Smooth muscle cell (in vitro differentiated cells): ENCODE measurements around the gene TMEM163. TPM values are rescaled to one million over a fixed set of nuclear protein-coding genes. Genes with fewer than 3 reads are reported as not detected.

Experiments
- DNase-seq: peaks from one replicate; lab custom pipeline; 2025; ENCODE audit not compliant: unreplicated experiment; lab: John Stamatoyannopoulos, UW
- H2AFZ ChIP-seq: fragments of 200-600 bp; sonication (generic); 2 replicates; pipeline ENCODE4 v1.6.0; 2016; ENCODE audit warnings: antibody characterized with exemption, low read depth, mild to moderate bottlenecking
- H3F3A ChIP-seq: fragments of 200-600 bp; sonication (generic); 2 replicates; pipeline ENCODE4 v1.6.0; 2017; ENCODE audit warnings: antibody characterized with exemption, low read depth
- H3K27ac ChIP-seq: fragments of 200-600 bp; sonication (generic); 2 replicates; pipeline ENCODE4 v1.5.1; 2016; ENCODE audit warnings: low read depth, mild to moderate bottlenecking
- H3K27me3 ChIP-seq: fragments of 200-600 bp; sonication (generic); 2 replicates; pipeline ENCODE4 v1.6.1; 2016; ENCODE audit warnings: low read depth, mild to moderate bottlenecking
- H3K36me3 ChIP-seq: fragments of 200-600 bp; sonication (generic); 2 replicates; pipeline ENCODE4 v1.5.1; 2016; ENCODE audit warnings: low read depth
- H3K4me1 ChIP-seq: fragments of 200-600 bp; sonication (generic); 2 replicates; pipeline ENCODE4 v1.5.1; 2016; ENCODE audit warnings: low read depth
- H3K4me2 ChIP-seq: fragments of 200-600 bp; sonication (generic); 2 replicates; pipeline ENCODE4 v1.6.0; 2016; ENCODE audit warnings: mild to moderate bottlenecking
- H3K4me3 ChIP-seq: fragments of 200-600 bp; sonication (generic); 2 replicates; pipeline ENCODE4 v1.5.1; 2016; ENCODE audit warnings: mild to moderate bottlenecking
- H3K79me2 ChIP-seq: fragments of 200-600 bp; sonication (generic); 2 replicates; pipeline ENCODE4 v1.6.0; 2016; ENCODE audit warnings: low read depth, mild to moderate bottlenecking
- H3K9ac ChIP-seq: fragments of 200-600 bp; sonication (generic); 2 replicates; pipeline ENCODE4 v1.6.0; 2016; ENCODE audit warnings: low read depth
- H3K9me3 ChIP-seq: fragments of 200-600 bp; sonication (generic); replicated peaks from 2 replicates; pipeline ENCODE4 v1.5.1; 2016; ENCODE audit warnings: low read depth
- H4K20me1 ChIP-seq: fragments of 200-600 bp; sonication (generic); 2 replicates; pipeline ENCODE4 v1.6.0; 2016; ENCODE audit warnings: low read depth
- WGBS: methylation state at CpG from one replicate; pipeline ENCODE4 v1.1.7; 2016; ENCODE audit warnings: low lambda C conversion rate; 5-methylcytosine and 5-hydroxymethylcytosine counted together
- polyA plus RNA-seq: library from polyadenylated mRNA; unstranded; fragments of >200 nt; fragmentation: Nextera tagmentation; extraction: Ambion mirVana; gene quantifications from 2 replicates; pipeline ENCODE4 v1.2.1, GENCODE V29; 2016
- total RNA-seq: library from RNA; depleted of rRNA; stranded (reverse); fragments of >200 nt; gene quantifications from 2 replicates; pipeline ENCODE4 v1.2.3, GENCODE V29; 2014
- TF ChIP-seq, protein P1 (sequence below): fragments of 200-600 bp; sonication (generic); IDR thresholded peaks from 2 replicates; pipeline ENCODE4 v1.5.1; 2017; ENCODE audit warnings: borderline replicate concordance, mild to moderate bottlenecking, antibody characterized with exemption; ENCODE audit not compliant: insufficient read depth, poor library complexity, severe bottlenecking

TMEM163 gene
- total and polyA plus RNA-seq, 2 experiments from 2014 or later = 0.31 TPM; not detected in 1

GRCh38 chr2:134522496-134523455 lies 196.0 kb downstream of the TMEM163 start:
- Histone ChIP-seq H3K4me2 (no peak overlapping the region), H3K27ac (no peak overlapping the region), H3K9ac (no peak overlapping the region), H3K79me2 (no peaks in the 10 kb centered on the region), H3F3A (no peaks in the 10 kb centered on the region), H3K27me3 (peaks cover 39% of the 10 kb centered on the region), H3K4me1 (peaks cover 7% of the 10 kb centered on the region), H3K36me3 (no peaks in the 10 kb centered on the region), H3K4me3 (no peak overlapping the region), H4K20me1 (no peaks in the 10 kb centered on the region), H2AFZ (no peak overlapping the region), H3K9me3 (no peaks in the 10 kb centered on the region)
- TF ChIP-seq, protein P1, sequence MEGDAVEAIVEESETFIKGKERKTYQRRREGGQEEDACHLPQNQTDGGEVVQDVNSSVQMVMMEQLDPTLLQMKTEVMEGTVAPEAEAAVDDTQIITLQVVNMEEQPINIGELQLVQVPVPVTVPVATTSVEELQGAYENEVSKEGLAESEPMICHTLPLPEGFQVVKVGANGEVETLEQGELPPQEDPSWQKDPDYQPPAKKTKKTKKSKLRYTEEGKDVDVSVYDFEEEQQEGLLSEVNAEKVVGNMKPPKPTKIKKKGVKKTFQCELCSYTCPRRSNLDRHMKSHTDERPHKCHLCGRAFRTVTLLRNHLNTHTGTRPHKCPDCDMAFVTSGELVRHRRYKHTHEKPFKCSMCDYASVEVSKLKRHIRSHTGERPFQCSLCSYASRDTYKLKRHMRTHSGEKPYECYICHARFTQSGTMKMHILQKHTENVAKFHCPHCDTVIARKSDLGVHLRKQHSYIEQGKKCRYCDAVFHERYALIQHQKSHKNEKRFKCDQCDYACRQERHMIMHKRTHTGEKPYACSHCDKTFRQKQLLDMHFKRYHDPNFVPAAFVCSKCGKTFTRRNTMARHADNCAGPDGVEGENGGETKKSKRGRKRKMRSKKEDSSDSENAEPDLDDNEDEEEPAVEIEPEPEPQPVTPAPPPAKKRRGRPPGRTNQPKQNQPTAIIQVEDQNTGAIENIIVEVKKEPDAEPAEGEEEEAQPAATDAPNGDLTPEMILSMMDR = no peak
- DNase-seq = no peak
- WGBS = 82% methylated on average over 13 of the region's 13 CpGs

- 84% methylated on average over 2 of the region's 2 CpGs for WGBS
- TF ChIP-seq, protein P1 = no peak
Measured at GRCh38 chr2:134518101-134518500, 200.7 kb downstream of the TMEM163 start.

DNA sequence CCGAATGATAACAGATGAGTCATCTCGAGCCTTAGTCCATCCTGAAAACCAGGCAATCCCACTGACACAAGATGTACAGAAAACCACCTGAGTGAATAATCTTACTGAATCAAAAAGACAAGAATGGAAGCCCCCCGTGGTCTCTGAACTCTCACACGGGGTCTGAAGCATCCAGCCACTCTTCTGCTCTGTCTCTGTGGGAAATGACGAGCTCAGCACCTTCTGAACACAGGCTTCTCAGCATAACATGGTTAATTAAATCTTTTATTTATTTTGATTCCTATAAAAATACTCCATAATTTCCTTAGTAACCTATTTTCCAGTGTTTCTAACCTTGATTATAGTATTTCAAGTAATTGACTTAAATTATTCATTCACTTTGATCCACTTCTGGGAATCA lies 203.7 kb downstream of the TMEM163 start:
- no peaks in the 10 kb centered on the region for H4K20me1 ChIP-seq
- H3K36me3 ChIP-seq = no peaks in the 10 kb centered on the region
- peaks cover 5% of the 10 kb centered on the region for H3K27me3 ChIP-seq
- H3K27ac ChIP-seq = no peak overlapping the region
- H3K4me1 ChIP-seq = no peaks in the 10 kb centered on the region
- no peak for DNase-seq
- H3K79me2 ChIP-seq = no peaks in the 10 kb centered on the region
- TF ChIP-seq, protein P1 = no peak
- no peaks in the 10 kb centered on the region for H3K9me3 ChIP-seq
- no peak overlapping the region for H3K9ac ChIP-seq
- H3K4me3 ChIP-seq = no peak overlapping the region
- H2AFZ ChIP-seq = no peak overlapping the region
- 81% methylated on average over 5 of the region's 5 CpGs for WGBS
- no peak overlapping the region for H3K4me2 ChIP-seq
- H3F3A ChIP-seq = no peaks in the 10 kb centered on the region

More at GRCh38 chr2:134518101-134518500, 200.7 kb downstream of the TMEM163 start:
- no peaks in the 10 kb centered on the region for H4K20me1 ChIP-seq
- H3K27me3 ChIP-seq = peaks cover 25% of the 10 kb centered on the region
- H3K4me2 ChIP-seq = no peak overlapping the region
- no peaks in the 10 kb centered on the region for H3K36me3 ChIP-seq
- no peak for DNase-seq
- H3F3A ChIP-seq = no peaks in the 10 kb centered on the region
- no peaks in the 10 kb centered on the region for H3K4me1 ChIP-seq
- H3K4me3 ChIP-seq = no peak overlapping the region
- H3K9ac ChIP-seq = no peak overlapping the region
- H2AFZ ChIP-seq = no peak overlapping the region
- no peaks in the 10 kb centered on the region for H3K9me3 ChIP-seq
- no peak overlapping the region for H3K27ac ChIP-seq
- no peaks in the 10 kb centered on the region for H3K79me2 ChIP-seq

GRCh38 chr2:134513465-134513804 lies 205.4 kb downstream of the TMEM163 start:
- H3K9me3 ChIP-seq = no peaks in the 10 kb centered on the region
- TF ChIP-seq, protein P1 = no peak
- H3K36me3 ChIP-seq = no peaks in the 10 kb centered on the region
- no peak for DNase-seq
- no peak overlapping the region for H3K9ac ChIP-seq
- H4K20me1 ChIP-seq = no peaks in the 10 kb centered on the region
- H3K27ac ChIP-seq = no peak overlapping the region
- no peak overlapping the region for H3K4me2 ChIP-seq
- 53% methylated on average over 5 of the region's 5 CpGs for WGBS
- peaks cover 5% of the 10 kb centered on the region for H3K27me3 ChIP-seq
- no peaks in the 10 kb centered on the region for H3K4me1 ChIP-seq
- H3K4me3 ChIP-seq = no peak overlapping the region
- no peaks in the 10 kb centered on the region for H3F3A ChIP-seq
- H2AFZ ChIP-seq = no peak overlapping the region
- H3K79me2 ChIP-seq = no peaks in the 10 kb centered on the region
